H9 (cell line): ENCODE measurements around the gene TEX2. TPM values are rescaled to one million over a fixed set of nuclear protein-coding genes. Genes with fewer than 3 reads are reported as not detected.

Experiments
- DNase-seq: peaks from one replicate; pipeline ENCODE4 v3.0.0-alpha.2; 2017
- H2AFZ ChIP-seq: one replicate; pipeline ENCODE4 v1.6.1; 2013; ENCODE audit warnings: mild to moderate bottlenecking, low read length, control low read depth, moderate library complexity
- H2AK5ac ChIP-seq: 2 replicates; pipeline ENCODE4 v1.6.1; 2013; ENCODE audit warnings: low read length, control low read depth, mixed read lengths; ENCODE audit not compliant: insufficient read length
- H2BK120ac ChIP-seq: one replicate; pipeline ENCODE4 v1.6.1; 2013; ENCODE audit warnings: low read depth, mild to moderate bottlenecking, low read length, control low read depth, inconsistent platforms; ENCODE audit not compliant: poor library complexity, severe bottlenecking
- H2BK12ac ChIP-seq: 2 replicates; pipeline ENCODE4 v1.6.1; 2013; ENCODE audit warnings: low read length, control low read depth, mixed read lengths, low read depth; ENCODE audit not compliant: insufficient read length
- H2BK15ac ChIP-seq: 2 replicates; pipeline ENCODE4 v1.6.1; 2013; ENCODE audit warnings: low read depth, low read length, control low read depth
- H2BK20ac ChIP-seq: one replicate; pipeline ENCODE4 v1.6.1; 2013; ENCODE audit warnings: low read depth, mild to moderate bottlenecking, low read length, control low read depth, inconsistent platforms; ENCODE audit not compliant: poor library complexity, severe bottlenecking
- H2BK5ac ChIP-seq: 2 replicates; pipeline ENCODE4 v1.6.1; 2013; ENCODE audit warnings: low read length, control low read depth, mixed read lengths; ENCODE audit not compliant: insufficient read length
- H3K14ac ChIP-seq: 2 replicates; pipeline ENCODE4 v1.6.1; 2013; ENCODE audit warnings: low read length, control low read depth; ENCODE audit not compliant: insufficient read depth
- H3K18ac ChIP-seq: 2 replicates; pipeline ENCODE4 v1.6.1; 2013; ENCODE audit warnings: low read depth, mild to moderate bottlenecking, mixed read lengths, low read length, control low read depth; ENCODE audit not compliant: insufficient read length
- H3K23ac ChIP-seq: 2 replicates; pipeline ENCODE4 v1.6.1; 2013; ENCODE audit warnings: low read length, control low read depth, mixed read lengths, low read depth; ENCODE audit not compliant: insufficient read length
- H3K23me2 ChIP-seq: 2 replicates; pipeline ENCODE4 v1.6.1; 2013; ENCODE audit warnings: low read depth, mild to moderate bottlenecking, mixed read lengths, low read length, control low read depth; ENCODE audit not compliant: insufficient read length, poor library complexity, severe bottlenecking
- H3K27ac ChIP-seq: 2 replicates; pipeline ENCODE4 v1.5.1; 2013; ENCODE audit warnings: low read length, control low read depth, mixed read lengths, low read depth; ENCODE audit not compliant: insufficient read length
- H3K27me3 ChIP-seq: 2 replicates; pipeline ENCODE4 v1.6.1; 2013; ENCODE audit warnings: low read length, control low read depth, inconsistent platforms; ENCODE audit not compliant: insufficient read depth
- H3K4ac ChIP-seq: 2 replicates; pipeline ENCODE4 v1.6.1; 2013; ENCODE audit warnings: low read depth, mild to moderate bottlenecking, control low read depth, inconsistent platforms, low read length, moderate library complexity
- H3K4me1 ChIP-seq: 2 replicates; pipeline ENCODE4 v1.6.1; 2013; ENCODE audit warnings: low read length, control low read depth, inconsistent platforms; ENCODE audit not compliant: insufficient read depth
- H3K4me2 ChIP-seq: 2 replicates; pipeline ENCODE4 v1.6.1; 2013; ENCODE audit warnings: low read length, control low read depth, mixed read lengths; ENCODE audit not compliant: insufficient read length, insufficient read depth
- H3K56ac ChIP-seq: 2 replicates; pipeline ENCODE4 v1.6.1; 2013; ENCODE audit warnings: low read depth, mild to moderate bottlenecking, mixed read lengths, low read length, control low read depth; ENCODE audit not compliant: insufficient read length
- H3K79me1 ChIP-seq: 2 replicates; pipeline ENCODE4 v1.6.1; 2013; ENCODE audit warnings: low read depth, mild to moderate bottlenecking, moderate library complexity, low read length, control low read depth, inconsistent platforms; ENCODE audit not compliant: insufficient read depth, poor library complexity, severe bottlenecking
- H3K79me2 ChIP-seq: 2 replicates; pipeline ENCODE4 v1.6.1; 2013; ENCODE audit warnings: low read length, control low read depth, inconsistent platforms; ENCODE audit not compliant: insufficient read depth
- H3K9ac ChIP-seq: 2 replicates; pipeline ENCODE4 v1.6.1; 2013; ENCODE audit warnings: low read length, control low read depth, mixed read lengths; ENCODE audit not compliant: insufficient read length; ENCODE audit errors: extremely low read depth
- H3K9me3 ChIP-seq: one replicate; pipeline ENCODE4 v1.6.1; 2013; ENCODE audit warnings: low read depth, low read length, inconsistent platforms; ENCODE audit not compliant: control insufficient read depth
- H3T11ph ChIP-seq: one replicate; pipeline ENCODE4 v1.6.1; 2013; ENCODE audit warnings: mild to moderate bottlenecking, low read length, control low read depth, inconsistent platforms
- H4K20me1 ChIP-seq: one replicate; pipeline ENCODE4 v1.6.1; 2013; ENCODE audit not compliant: control insufficient read depth, insufficient read length, insufficient read depth
- H4K5ac ChIP-seq: 2 replicates; pipeline ENCODE4 v1.6.1; 2013; ENCODE audit warnings: low read depth, mild to moderate bottlenecking, mixed read lengths, low read length, control low read depth; ENCODE audit not compliant: insufficient read length
- H4K8ac ChIP-seq: replicated peaks from 2 replicates; pipeline ENCODE4 v1.6.1; 2013; ENCODE audit warnings: low read length, control low read depth, mixed read lengths, low read depth; ENCODE audit not compliant: insufficient read length
- H4K91ac ChIP-seq: 2 replicates; pipeline ENCODE4 v1.6.1; 2013; ENCODE audit warnings: low read depth, mild to moderate bottlenecking, moderate library complexity, mixed read lengths, low read length, control low read depth; ENCODE audit not compliant: insufficient read length
- H3K27ac Mint-ChIP-seq, 3 experiments: 2 replicates in 2 of 3; 3 replicates in 1 of 3; pipeline ENCODE4 v1.8.0; 2020 to 2021; ENCODE audit warnings: mixed read lengths in 3 of 3, mild to moderate bottlenecking in 1 of 3, moderate library complexity in 1 of 3
- H3K27me3 Mint-ChIP-seq: 2 replicates; pipeline ENCODE4 v1.8.0; 2021; ENCODE audit warnings: low read depth, mild to moderate bottlenecking, moderate library complexity, mixed read lengths
- H3K36me3 Mint-ChIP-seq, 3 experiments: 2 replicates in 2 of 3; 3 replicates in 1 of 3; pipeline ENCODE4 v1.8.0; 2020 to 2021; ENCODE audit warnings: low read depth in 3 of 3, mixed read lengths in 3 of 3; ENCODE audit not compliant: insufficient read depth in 1 of 3
- H3K4me1 Mint-ChIP-seq, 2 experiments: 2 replicates each; pipeline ENCODE4 v1.8.0; 2020; ENCODE audit warnings: mixed read lengths in 2 of 2
- H3K4me3 Mint-ChIP-seq, 2 experiments: 2 replicates in 1 of 2; 3 replicates in 1 of 2; pipeline ENCODE4 v1.8.0; 2020 to 2021; ENCODE audit warnings: mild to moderate bottlenecking in 2 of 2, mixed read lengths in 2 of 2, moderate library complexity in 1 of 2
- H3K9me3 Mint-ChIP-seq, 2 experiments: 2 replicates in 1 of 2; 3 replicates in 1 of 2; pipeline ENCODE4 v1.8.0; 2020; ENCODE audit warnings: mild to moderate bottlenecking in 2 of 2, mixed read lengths in 2 of 2, moderate library complexity in 1 of 2
- WGBS: extraction: QIAGEN DNeasy Blood & Tissue Kit; methylation state at CpG from one replicate; pipeline ENCODE4 v1.1.7; 2013; ENCODE audit warnings: missing lambda C conversion rate, low lambda C conversion rate, mixed read lengths; ENCODE audit not compliant: insufficient read length; ENCODE audit errors: extremely low coverage; 5-methylcytosine and 5-hydroxymethylcytosine counted together
- total RNA-seq: library from RNA; stranded (reverse); gene quantifications from 2 replicates; pipeline ENCODE4 v1.2.1, GENCODE V29; 2021
- TF ChIP-seq, protein P1 (sequence below): fragments of 200-600 bp; sonication (generic); conservative IDR thresholded peaks from 3 replicates; pipeline ENCODE4 v1.8.0; 2021; ENCODE audit warnings: antibody characterized with exemption, mild to moderate bottlenecking

TEX2 gene
- total RNA-seq, 1 experiment from 2014 or later = 12.2 TPM

DNA sequence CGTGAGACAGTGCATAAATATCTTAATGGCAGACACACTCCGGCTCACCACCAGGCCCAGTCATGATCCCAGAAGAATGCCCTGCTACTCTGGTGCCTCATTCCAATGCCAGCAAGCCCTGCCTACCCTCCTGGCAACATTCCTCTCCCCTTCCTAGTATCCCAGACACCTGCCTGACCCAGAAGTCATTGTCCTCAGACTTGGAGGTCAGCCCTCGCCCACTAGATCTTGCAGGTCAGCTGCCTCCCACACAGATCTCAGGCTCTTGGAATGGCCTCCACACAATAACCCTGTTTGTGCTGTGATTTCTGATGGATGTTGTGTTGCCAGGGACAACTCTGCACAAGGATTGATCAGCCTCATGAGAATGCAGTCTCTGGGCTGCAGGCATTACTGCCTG lies 1.8 kb upstream of the TEX2 start:
- H4K5ac ChIP-seq = no peak overlapping the region
- H2AFZ ChIP-seq = no peak overlapping the region
- peaks cover 7% of the 10 kb centered on the region for H3K23me2 ChIP-seq
- H3K9ac ChIP-seq = no peak overlapping the region
- no CpG with 5 or more reads among the region's 3 CpGs for whole genome bisulfite sequencing
- H3K27ac Mint-ChIP-seq = no peak overlapping the region
- H3K4me1 ChIP-seq = no peaks in the 10 kb centered on the region
- H3K79me1 ChIP-seq = no peaks in the 10 kb centered on the region
- no peaks in the 10 kb centered on the region; the same call in 1 of the 2 replicates for H3K27me3 ChIP-seq
- H3T11ph ChIP-seq = no peak overlapping the region
- no peak overlapping the region for H3K56ac ChIP-seq
- H3K4ac ChIP-seq = no peak overlapping the region
- no peaks in the 10 kb centered on the region for H3K9me3 ChIP-seq
- H2BK15ac ChIP-seq = no peak overlapping the region
- TF ChIP-seq, protein P1, sequence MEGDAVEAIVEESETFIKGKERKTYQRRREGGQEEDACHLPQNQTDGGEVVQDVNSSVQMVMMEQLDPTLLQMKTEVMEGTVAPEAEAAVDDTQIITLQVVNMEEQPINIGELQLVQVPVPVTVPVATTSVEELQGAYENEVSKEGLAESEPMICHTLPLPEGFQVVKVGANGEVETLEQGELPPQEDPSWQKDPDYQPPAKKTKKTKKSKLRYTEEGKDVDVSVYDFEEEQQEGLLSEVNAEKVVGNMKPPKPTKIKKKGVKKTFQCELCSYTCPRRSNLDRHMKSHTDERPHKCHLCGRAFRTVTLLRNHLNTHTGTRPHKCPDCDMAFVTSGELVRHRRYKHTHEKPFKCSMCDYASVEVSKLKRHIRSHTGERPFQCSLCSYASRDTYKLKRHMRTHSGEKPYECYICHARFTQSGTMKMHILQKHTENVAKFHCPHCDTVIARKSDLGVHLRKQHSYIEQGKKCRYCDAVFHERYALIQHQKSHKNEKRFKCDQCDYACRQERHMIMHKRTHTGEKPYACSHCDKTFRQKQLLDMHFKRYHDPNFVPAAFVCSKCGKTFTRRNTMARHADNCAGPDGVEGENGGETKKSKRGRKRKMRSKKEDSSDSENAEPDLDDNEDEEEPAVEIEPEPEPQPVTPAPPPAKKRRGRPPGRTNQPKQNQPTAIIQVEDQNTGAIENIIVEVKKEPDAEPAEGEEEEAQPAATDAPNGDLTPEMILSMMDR = no peak
- no peak for DNase-seq
- H3K27ac ChIP-seq = no peak overlapping the region
- peaks cover 16 to 20% of the 10 kb centered on the region in 2 experiments for H3K4me1 Mint-ChIP-seq
- H3K79me2 ChIP-seq = peaks cover 2% of the 10 kb centered on the region; the same call in 1 of the 2 replicates
- no peak overlapping the region for H3K4me3 Mint-ChIP-seq
- no peak overlapping the region for H2BK5ac ChIP-seq
- no peak overlapping the region for H3K23ac ChIP-seq
- no peak overlapping the region for H2BK12ac ChIP-seq
- H3K36me3 Mint-ChIP-seq = no peaks in the 10 kb centered on the region; a peak in 1 of 7 replicates
- H2AK5ac ChIP-seq = no peak overlapping the region
- H3K18ac ChIP-seq = no peak overlapping the region
- no peaks in the 10 kb centered on the region for H3K9me3 Mint-ChIP-seq
- H3K14ac ChIP-seq = no peak overlapping the region
- no peak overlapping the region for H3K4me2 ChIP-seq
- H2BK20ac ChIP-seq = no peak overlapping the region
- H4K91ac ChIP-seq = no peak overlapping the region
- H4K8ac ChIP-seq = no peak overlapping the region
- H2BK120ac ChIP-seq = no peak overlapping the region
- no peaks in the 10 kb centered on the region for H4K20me1 ChIP-seq
- H3K27me3 Mint-ChIP-seq = peaks cover 54% of the 10 kb centered on the region
